ENCODE results near the gene DEK.
"Not testable (repeated sequence)": the region's sequence is repeated elsewhere in the genome, so short reads cannot be mapped to it uniquely, and the experiment has no call there.

Gene DEK

GRCh38 chr6:18192026-18192425 lies 72.3 kb downstream of the DEK start:
- no peak for DNase-seq

- no peak for DNase-seq
Measured at GRCh38 chr6:18189196-18189595, 75.1 kb downstream of the DEK start.

GRCh38 chr6:18187701-18188100 lies 76.6 kb downstream of the DEK start:
- no peak for DNase-seq

- DNase-seq, result no peak
Measured at GRCh38 chr6:18186540-18187250, 77.6 kb downstream of the DEK start.

- no peak for DNase-seq
Measured at GRCh38 chr6:18186033-18186432, 78.3 kb downstream of the DEK start.

- DNase-seq, result no peak
Measured at GRCh38 chr6:18185624-18186023, 78.7 kb downstream of the DEK start.

GRCh38 chr6:18183766-18184165 lies 80.6 kb downstream of the DEK start:
- no peak for DNase-seq

- DNase-seq, result no peak
Measured at GRCh38 chr6:18182568-18182967, 81.8 kb downstream of the DEK start.

GRCh38 chr6:18179770-18180356 lies 84.5 kb downstream of the DEK start:
- DNase-seq, result no peak

- DNase-seq, result no peak
Measured at GRCh38 chr6:18178960-18179615, 85.2 kb downstream of the DEK start.

GRCh38 chr6:18177286-18177965 lies 86.9 kb downstream of the DEK start:
- no peak for DNase-seq

GRCh38 chr6:18176198-18176597 lies 88.1 kb downstream of the DEK start:
- not testable (repeated sequence) for DNase-seq

All from stimulated activated CD4-positive, alpha-beta T cell treated with anti-CD3 and anti-CD28 coated beads, Interleukin-15, amount 100 ng/mL, for 24 hours (primary cell).